Measurements from ENCODE around the gene JTB.

The JTB gene

DNA sequence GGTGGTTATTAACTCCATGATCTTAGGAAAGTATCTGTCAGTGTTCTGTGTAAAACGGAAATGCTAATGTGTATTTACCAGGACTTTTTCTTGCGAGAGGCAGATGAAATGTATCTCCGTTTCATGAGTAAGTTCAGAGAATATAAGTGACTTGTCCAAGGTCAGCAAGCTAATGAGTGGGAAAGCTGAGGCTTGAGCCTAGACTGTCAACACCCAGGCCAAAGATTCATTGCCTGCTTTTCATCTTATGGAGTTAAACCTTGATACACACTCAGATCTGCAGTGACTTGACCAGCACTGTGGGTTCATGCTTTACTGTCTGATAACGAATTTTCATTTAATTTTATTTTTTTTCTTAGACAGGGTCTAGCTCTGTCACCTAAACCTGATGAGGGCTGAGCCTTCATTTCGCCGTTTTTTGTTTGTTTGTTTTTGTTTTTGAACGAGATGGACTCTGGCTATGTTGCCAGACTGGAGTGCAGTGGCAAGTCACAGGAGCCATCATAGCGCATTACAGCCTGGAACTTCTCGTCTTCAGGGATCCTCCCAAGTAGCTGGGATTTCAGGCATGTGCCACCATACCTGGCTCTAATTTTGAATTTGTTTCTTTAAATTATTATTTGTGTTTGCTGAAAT, 918 bp upstream of the JTB start:
- DNase-seq, result no peak

DNA sequence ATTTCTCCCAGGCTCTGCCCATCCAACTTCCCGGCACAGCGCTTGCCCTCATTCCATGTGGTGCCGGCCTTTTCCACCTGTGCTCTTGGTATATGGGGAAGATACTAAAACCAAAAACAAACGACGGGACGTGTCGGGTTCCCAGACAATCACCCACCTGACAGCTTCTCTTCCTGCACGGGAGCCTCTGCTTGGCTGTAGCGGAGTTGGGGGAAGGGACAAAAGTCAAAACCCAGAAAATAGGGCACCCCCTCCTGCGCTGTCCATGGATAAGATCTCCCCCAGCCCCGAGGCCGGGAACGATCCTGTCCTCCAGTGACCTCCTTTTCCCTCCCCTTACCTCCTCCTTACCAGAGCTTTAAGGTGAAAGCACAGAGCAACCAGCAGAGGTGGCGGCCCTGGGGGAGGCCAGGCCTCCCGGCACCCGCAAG, 640 bp downstream of the JTB start:
- DNase-seq, result no peak

DNA sequence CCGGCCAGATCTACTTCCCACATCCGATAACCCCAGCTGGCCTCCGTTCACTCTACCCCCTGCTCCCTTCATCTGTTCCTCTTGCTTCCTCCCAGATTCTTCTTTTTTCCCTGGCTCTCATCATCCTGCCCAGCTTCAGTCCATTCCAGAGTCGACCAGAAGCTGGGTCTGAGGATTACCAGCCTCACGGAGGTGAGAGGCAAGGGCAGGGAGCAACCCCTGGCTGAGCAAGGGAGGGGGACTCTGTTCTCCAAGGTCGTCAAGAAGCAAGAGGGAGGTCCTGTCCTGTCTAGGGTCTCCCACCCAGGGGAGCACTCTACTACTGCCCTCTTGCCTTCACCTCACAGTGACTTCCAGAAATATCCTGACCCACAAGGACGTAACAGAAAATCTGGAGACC, 3.9 kb downstream of the JTB start:
- DNase-seq, result no peak

DNA sequence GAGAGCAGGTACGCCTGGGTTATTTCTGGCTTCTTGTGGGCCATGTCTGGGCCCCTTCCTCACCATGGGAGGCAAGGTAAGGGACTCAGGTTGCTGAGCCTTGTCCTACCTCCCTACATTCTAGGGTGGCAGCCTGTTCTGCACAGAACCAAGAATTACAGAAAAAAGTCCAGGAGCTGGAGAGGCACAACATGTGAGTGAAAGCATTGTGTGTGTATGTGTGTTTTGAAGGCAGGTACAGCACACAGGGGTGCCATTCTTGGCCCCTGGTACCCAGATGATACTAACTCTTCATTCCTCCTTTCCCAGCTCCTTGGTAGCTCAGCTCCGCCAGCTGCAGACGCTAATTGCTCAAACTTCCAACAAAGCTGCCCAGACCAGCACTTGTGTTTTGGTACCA, 4.4 kb downstream of the JTB start:
- no peak for DNase-seq

DNA sequence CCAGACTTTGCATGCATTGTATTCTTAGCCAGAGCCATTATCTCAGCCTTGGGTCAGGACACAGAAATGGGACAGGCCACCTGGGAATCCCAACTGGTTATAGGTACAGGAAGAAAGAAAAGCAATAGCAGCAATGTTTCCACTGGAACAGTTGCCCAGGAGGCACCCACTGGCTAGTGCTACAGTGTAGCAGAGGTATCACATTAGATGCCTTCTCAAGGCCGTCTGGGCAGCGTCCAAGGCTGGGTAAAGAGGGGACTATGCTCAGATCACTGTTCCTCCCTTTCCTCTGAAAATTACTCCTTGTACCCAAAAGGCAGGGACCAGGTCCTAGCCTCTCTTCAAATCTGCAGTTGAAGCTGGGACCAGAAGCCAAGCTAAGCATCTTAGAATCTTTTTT, 7.1 kb downstream of the JTB start:
- no peak for DNase-seq

DNA sequence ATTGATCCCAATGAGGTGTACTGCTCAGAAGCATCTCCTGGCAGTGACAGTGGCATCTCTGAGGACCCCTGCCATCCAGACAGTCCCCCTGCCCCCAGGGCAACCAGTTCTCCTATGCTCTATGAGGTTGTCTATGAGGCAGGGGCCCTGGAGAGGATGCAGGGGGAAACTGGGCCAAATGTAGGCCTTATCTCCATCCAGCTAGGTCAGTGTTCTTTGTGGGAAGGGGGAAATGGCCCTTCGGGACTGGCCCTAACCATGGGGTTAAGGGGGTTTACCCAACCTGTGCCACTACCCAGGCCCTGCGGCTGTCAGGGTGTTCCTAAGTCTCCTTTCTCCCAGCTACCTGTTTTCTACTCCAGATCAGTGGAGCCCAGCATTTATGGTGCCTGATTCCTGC, 8.5 kb downstream of the JTB start:
- no peak for DNase-seq

DNA sequence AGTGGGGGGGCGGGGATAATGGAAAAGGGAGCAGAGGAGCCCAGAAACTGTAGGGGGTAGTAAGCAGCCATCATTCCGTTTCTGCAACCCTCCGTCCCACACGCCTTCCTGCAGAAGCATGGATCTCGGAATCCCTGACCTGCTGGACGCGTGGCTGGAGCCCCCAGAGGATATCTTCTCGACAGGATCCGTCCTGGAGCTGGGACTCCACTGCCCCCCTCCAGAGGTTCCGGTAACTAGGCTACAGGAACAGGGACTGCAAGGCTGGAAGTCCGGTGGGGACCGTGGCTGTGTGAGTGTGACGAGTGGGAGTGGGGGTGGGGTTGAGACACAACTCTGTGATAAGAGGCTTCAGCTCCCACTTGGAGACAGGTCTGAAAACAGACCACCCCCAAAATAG, 9.1 kb downstream of the JTB start:
- DNase-seq, result no peak

DNA sequence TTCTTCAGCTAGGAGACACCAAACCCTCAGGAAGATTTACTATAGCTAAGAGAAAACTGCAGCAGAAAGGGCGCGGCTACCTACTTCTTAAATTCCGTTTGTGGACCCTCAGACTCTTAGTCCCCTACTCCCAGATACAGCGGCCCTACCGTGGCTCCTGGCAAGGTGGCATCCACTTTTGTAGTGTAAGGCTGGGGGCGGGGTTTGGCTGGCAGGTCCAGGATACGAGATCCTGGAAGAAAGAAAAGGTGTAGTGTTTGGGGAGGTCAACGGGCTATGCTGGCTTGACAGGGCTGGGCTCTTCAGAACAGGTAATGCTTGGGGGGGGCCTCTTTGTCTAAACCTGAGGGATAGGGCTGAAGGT, 9.5 kb downstream of the JTB start:
- no peak for DNase-seq

DNA sequence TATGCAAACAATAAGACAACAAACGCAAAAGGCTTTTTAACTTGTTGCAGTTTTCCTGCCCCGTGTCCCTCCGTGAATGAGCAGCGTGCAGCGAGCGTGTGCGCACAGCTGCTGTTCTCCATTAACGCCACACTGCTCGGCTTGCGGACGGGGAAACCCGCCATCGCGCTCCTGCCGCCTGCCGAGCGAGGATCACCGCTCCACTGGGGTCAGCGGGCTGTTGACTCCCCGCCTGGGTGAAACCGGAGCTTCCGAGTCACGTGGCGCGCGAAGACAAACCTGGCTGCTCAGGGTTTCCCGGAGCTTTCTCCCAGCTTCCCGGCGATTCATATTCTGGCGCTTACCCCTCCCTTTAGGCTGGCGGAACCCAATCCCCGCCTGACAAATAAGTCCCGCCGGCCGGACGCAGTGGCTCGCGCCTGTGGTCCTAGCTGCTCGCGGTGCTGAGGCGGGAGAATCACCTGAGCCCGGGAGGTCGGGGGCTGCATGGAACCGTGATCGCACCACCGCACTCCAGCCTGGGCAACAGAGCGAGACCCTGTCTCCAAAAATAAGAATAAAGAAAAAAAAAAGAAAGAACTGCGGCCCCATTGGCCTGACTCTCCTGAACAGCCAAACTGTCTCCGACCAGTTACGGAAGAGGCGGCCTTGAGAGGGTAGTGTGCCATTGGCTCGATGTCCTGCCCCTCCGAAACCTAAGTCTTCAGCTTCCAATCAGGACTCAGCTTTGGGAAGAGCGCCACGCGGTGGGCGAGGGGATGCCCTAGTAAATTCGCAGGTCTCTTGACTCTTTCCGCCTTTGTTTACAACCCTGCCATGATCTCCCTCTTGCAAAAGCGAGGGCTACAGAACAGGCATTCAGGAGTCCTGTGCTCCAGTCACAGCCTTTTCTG, 10.1 kb downstream of the JTB start, which contains the start of gene CREB3L4:
Gene CREB3L4, plus strand, starts transcription at position 796 of the 893 bp plus-strand sequence. CDS start 624 bp downstream, outside the sequence.
- DNase-seq, result peak; percentile 97

DNA sequence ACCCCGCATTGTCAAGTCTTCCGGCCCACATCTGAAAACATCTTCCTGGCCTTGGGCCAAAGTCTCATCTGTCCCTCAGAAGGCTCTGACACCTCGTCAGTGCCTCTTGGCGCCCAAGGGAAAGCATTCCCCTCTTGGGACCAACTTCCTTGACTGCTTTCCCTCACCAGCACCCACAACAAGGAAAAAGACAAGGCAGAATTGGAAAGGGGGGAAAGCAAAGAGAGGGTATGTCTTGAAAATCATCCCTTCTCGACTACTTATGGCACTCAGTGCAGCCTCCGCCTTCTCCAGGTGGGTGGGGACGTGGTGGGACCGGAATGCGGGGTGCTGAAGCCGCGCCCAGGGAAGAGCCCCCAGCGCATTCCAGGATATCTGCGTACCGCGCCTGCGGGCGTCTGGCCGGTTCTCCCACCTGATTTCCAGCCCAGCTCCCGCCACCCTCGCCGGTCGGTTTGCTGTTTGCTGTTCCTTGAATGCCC, 13.6 kb downstream of the JTB start:
- peak; percentile 78 for DNase-seq

DNA sequence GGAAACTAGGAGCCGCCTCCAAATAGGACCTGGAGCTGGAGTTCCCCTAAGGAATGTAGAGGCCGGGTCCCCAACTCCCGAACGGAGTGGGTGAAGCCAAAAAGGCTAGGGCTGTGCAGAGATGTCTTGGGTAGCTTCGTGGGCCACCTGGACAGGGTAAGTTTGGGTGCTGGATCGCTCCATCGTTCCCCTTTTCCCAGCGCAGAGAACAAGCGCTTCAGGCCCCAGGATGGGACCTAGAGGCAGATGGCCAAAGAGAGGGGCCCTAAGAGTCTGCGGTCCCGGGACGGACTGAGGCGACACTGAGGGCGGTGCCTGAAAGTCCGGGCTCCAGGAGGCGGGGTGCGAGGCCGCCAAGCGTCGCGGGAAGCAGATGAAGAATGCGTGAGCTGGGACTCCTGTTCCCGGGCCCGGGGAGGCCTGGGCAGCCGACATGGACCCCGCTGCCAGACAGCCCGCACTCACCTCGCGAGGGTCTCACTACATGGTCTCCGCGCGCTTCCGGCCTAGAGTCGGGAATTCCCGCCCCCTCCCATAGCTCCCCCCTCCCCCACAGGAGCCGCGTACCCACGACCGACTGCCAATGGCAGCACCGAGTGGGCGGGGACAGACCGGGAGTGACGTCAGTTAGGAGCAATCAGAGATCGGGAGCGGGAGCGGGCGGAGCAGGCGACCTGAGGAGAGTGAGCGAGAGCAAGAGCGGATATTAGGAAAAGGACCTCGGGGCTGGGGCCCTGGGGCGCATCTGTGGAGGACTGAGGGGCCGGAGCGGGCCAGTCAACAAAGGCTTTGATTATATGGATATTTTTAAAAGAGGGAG, 14.2 kb downstream of the JTB start, which contains the start of gene SLC39A1:
Gene SLC39A1, minus strand, starts transcription at position 508 of the 820 bp plus-strand sequence. CDS start 822 bp downstream, outside the sequence.
- DNase-seq, result peak; percentile 97

DNA sequence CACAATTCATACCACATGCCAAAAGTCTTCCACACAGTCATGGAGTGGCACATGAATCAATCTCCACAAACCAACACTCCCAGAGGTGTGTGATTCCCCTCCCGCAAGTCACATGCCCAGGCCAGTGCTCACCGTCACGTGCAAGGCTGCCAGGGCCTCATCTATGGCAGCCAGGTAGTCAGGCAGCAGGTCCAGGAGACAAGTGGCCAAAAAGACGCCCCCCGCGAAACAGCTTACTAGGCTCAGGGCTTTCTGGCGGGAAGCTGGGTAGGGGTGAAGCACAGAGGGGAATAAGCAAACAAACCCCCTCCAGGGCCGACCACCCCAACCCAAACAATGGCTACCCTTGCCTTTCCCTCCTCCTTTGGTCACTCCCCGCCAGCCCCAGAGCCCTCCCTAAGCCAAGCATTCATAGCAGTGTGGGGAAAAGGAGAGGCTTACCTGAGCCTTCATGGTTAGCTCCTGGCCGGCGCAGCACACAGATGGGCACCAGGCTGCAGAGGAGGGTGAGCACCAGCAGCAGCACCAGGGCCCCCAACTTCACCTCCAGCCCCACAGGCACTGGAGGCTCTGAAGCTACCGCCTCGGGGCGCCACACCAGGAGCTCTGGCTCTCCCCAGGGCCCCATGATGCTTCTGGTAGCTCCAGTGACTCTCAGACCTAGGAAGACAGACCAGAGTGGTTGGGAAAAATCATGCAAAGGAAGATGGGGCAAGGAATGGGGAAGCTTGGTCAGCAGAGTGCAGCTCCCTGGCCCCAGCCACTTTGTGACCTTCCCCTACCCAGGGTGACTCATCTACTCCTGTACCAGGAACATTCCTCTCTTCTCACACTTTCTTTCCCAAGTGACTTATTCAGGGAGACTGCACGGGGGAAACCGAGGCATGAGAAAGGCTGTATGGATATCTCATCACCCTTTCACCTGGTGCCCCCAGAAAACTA, 15.1 kb downstream of the JTB start:
- DNase-seq, result peak; percentile 78

DNA sequence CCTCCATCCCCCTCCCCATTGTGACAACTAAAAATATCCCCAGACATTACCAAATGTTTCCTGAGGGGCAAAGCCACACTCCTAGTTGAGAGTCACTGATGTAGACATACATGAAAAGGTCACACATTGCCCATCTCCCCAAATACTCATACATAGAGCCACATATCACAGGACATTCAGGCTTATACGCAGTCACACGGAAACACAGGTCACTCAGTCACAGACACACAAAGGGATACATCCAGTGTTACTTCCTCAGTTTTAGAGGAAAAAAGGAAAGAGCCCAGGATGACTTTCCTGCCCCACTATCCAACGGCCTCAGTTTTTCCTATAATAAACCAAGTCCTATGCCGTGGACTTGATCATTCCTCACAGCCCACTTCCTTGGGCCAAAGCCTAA, 16.1 kb downstream of the JTB start:
- no peak for DNase-seq

DNA sequence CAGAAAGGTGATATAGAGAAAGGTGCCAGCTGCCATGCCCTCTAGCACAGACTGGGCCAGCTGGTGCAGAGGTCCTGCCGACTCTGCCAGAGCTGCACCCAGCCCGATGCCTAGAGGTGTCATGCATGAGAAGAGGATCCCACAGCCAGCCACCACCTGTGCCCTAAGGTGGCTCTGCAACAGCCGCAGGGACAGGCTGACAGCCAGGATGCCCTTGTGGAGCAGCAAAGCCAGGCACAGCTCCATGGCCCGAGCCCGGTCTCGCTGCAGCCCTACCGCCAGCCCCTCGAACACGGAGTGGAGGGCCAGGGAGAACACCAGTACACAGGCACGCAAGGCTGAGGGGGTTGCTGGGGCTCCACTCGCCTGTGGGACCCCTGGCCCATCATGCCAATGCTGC, 17.3 kb downstream of the JTB start:
- DNase-seq, result no peak

DNA sequence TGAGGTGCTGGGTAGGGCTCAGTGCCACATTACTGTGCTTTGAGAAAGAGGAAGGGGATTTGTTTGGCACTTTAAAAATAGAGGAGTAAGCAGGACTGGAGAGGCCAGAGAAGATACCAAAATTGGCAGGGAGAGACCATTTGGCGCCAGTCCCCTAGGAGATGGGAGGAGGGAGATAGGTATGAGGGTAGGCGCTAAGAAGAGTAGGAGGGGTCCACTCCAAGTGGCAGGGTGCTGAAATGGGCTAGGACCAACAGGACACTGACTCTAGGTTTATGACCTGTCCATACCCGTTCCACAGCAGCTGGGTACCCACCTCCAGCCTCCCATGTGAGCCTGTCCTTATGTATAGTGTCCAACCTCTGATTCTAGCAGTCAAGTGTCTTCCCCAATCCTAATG, 18.0 kb downstream of the JTB start:
- no peak for DNase-seq

DNA sequence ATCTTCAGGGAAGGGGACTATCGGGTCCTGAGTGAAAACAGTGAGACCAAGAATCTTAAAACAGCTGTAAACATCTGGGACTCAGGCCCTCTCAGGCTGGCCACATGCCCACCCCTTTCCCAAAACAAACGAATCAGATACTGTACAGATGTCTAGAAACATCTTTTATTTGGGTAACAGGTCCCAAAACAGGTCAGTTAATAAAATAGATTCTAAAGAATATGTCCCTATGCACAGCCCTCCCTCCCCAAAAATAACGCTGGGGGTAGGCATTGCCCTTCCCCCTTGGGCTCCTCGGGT, 18.6 kb downstream of the JTB start:
- DNase-seq, result no peak

DNA sequence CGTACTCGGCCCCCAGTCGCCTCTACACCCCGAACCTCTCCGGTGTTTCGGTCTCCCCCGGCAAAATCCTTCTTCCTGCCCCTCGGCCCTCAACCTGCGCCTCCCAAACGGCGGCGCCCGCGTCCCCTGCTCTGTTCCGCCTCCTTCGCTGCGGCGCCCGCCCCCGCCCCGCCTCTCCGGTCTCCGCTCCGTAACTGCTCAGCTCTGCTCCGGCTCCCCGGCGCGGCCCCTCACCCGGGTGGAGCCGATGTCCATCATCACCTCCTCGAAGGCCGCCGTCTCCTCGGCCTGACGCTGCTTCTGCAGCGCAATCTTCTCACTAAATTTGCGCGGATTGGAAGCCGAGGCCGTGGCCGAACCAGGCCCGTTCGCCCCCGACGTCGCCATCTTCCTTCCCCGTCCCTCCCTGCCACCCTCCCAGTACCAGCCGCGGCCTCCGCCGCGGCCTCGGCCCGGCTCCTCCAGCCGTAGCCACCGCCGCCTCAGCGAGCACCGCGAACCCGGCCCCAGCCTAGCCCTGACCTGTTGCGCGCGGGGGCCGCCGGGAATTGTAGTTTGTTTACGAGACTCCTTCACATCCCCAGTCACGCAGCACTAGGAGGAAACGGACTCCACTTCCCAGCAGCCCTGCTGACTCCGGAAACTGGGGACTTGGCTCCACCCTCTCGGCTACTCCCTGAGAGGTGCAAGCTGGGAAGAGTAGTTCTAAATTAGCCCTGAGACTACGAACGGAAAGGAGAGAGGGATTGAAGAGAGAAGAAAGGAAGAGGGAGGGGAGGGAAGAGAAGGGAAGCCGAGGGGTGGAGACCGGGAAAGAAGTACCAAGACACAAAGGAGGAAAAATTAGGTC, 19.1 kb downstream of the JTB start, which contains the start of gene CRTC2:
Gene CRTC2, minus strand, starts transcription at position 502 of the 850 bp plus-strand sequence. Its CDS starts 115 bp downstream, at position 387.
- peak; percentile 99 for DNase-seq

DNA sequence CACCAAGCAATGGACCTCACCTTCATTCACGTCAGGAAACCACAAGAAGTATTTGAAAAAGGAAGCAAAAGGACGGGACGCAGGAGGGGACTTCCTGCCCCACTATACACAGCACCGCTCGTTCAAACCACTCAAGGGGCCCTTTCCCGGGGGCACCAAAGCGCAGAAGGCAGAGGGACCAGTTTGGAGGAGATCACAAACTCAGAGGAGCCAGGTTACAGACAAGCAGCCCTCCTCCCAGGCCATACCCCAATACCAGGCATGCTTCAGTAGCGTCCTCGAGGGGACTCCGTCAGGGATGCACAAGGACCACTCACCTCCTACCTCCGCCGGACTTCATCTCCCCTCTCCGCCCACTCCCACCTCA, 19.7 kb downstream of the JTB start:
- DNase-seq, result peak; percentile 29

DNA sequence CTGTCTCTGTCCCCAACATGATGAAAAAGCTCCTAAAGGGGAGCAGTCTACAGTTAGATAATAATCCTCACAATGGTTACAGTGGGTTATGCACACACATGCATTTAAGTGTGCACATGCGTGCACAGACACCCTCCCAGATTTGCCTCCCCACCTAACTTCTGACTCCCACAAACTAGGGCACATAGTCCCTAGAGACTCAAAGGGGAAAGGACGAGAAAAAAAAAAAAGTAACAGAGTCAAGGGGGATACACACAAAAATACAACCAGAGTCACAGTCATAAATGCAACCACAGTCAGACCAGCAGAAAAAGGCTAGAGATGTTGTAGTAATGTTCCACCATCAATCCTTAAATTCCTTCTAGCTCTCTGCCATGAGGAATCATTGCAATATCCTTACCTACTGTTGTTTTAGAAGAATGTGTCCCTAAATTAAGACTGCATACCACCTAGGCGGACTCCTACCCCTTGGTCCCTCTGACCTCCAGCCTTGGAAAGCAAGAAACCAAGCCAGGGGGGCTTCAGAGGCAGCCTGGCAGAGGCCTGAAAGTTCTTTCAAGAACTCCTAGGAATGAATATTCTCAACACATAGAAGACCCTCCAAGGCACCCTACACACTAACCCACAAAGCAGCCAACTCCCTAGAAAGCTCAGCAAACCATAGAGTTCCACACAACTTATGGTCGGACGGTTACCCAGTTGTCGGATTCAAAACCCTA, 20.3 kb downstream of the JTB start:
- no peak for DNase-seq

DNA sequence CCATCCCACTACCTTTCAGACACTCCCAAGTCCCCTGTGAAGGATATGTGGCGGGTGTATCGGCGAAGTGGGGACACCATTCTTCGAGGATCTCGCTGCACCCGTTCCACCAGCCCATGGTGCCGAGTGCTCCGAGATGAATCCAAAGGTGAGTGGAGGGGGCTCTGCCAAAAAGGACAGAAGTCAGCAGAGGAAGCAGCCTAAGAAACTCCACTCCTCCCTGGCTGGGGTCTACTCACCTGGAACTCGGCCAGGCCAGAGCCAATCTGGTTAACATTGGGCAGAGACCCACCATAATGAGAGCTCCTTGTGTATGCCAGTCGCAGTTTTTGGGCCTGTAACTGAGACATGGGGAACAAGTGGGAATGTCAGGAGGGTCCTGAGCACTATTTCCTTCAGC, 22.6 kb downstream of the JTB start:
- DNase-seq, result no peak

Measured in EL (cell line).